K562 (cell line): ENCODE data around the gene TREX2. TPM values are rescaled to one million over a fixed set of nuclear protein-coding genes. Genes with fewer than 3 reads are reported as not detected.

Experiments used
- AFF1 ChIP-seq, 2 experiments: fragments of 450-650 bp; IDR thresholded peaks; 2 replicates each; pipeline ENCODE4 v1.6.1; 2018; ENCODE audit warnings: mild to moderate bottlenecking in 2 of 2, low read depth in 1 of 2; ENCODE audit not compliant: partially characterized antibody in 2 of 2
- FOXK2 ChIP-seq, 2 experiments: fragments of 450-650 bp; IDR thresholded peaks in 1 of 2; conservative IDR thresholded peaks in 1 of 2; 2 replicates each; pipeline ENCODE4 v1.6.1; 2016; ENCODE audit warnings: low read depth in 2 of 2, mild to moderate bottlenecking in 1 of 2
- MGA ChIP-seq: fragments of 450-650 bp; IDR thresholded peaks from 2 replicates; pipeline ENCODE4 v1.6.1; 2016; ENCODE audit warnings: mild to moderate bottlenecking, moderate library complexity
- NFRKB ChIP-seq: fragments of 450-650 bp; IDR thresholded peaks from 2 replicates; pipeline ENCODE4 v1.6.1; 2016; ENCODE audit warnings: low read depth
- TCF7 ChIP-seq: sonication (generic); IDR thresholded peaks from 2 replicates; pipeline ENCODE4 v1.6.1; 2016; ENCODE audit warnings: antibody characterized with exemption, borderline replicate concordance
- ZNF57 ChIP-seq: fragments of 450-650 bp; formaldehyde crosslinking; IDR thresholded peaks from 2 replicates; pipeline ENCODE4 v1.4.0; 2020; ENCODE audit warnings: mild to moderate bottlenecking, moderate library complexity
- ZNF586 ChIP-seq: fragments of 450-650 bp; formaldehyde crosslinking; conservative IDR thresholded peaks from 2 replicates; pipeline ENCODE4 v1.4.0; 2020; ENCODE audit warnings: mild to moderate bottlenecking, moderate library complexity
- polyA plus RNA-seq, 8 experiments: library from polyadenylated mRNA; depleted of rRNA in 4 of 8; stranded (reverse) in 5 of 8; unstranded in 3 of 8; fragments of >200 nt; fragmentation: Nextera tagmentation in 2 of 8; fragmentation: Illumina TruSeq in 1 of 8; extraction: Ambion mirVana in 2 of 8; extraction: Trizol in 1 of 8; gene quantifications; 2 replicates each; pipeline versions ENCODE4 v1.2.1 to v1.2.3, GENCODE V29; 2011 to 2014; ENCODE audit warnings: inconsistent platforms in 1 of 8, missing spikeins in 1 of 8
- total RNA-seq, 7 experiments: library from RNA; depleted of rRNA in 6 of 7; stranded (reverse); fragments of >200 nt in 6 of 7; fragmentation: Illumina TruSeq in 2 of 7; extraction: Trizol in 2 of 7; gene quantifications; 2 replicates each; pipeline versions ENCODE4 v1.2.1 to v1.2.3, GENCODE V29; 2011 to 2021; ENCODE audit warnings: low replicate concordance in 1 of 7

The TREX2 gene
- total and polyA plus RNA-seq, 9 of the 15 experiments (the other 6 are each of a cell fraction or from before 2014, with no cell fraction given) = 0.07 to 1.5 (median 0.33) TPM; not detected in 2

GRCh38 chrX:153400146-153401132 lies 45.4 kb downstream of the TREX2 start (continued):
- TF ChIP-seq MGA (no peak), AFF1 (IDR thresholded peaks at IDR 0.05; ENCODE audit: low read depth in 1 of 2, partially characterized antibody in 2 of 2) (no peak), FOXK2 (conservative IDR thresholded peaks at IDR 0.05 in 1 of 2, IDR thresholded peaks at IDR 0.05 in 1 of 2; ENCODE audit: low read depth in 2 of 2) (no peak), TCF7 (no peak), NFRKB (no peak), ZNF57 (CRISPR knock-in tag) (no peak), ZNF586 (no peak)
